Naive thymus-derived CD8-positive, alpha-beta T cell (primary cell): ENCODE data around the gene HES2. TPM values are rescaled to one million over a fixed set of nuclear protein-coding genes. Genes with fewer than 3 reads are reported as not detected.
A peak's percentile ranks its signal among the peaks of the same experiment; 100 is the strongest.
"Not testable (repeated sequence)": the region's sequence is repeated elsewhere in the genome, so short reads cannot be mapped to it uniquely, and the experiment has no call there.

Experiments used
- ATAC-seq, 2 donors: fragments of 150-1000 bp; cut with Tn5 transposase in 1 of 2; sonication (Bioruptor Pico), chemical (Tn5 transposase) in 1 of 2; 1 replicate in 1 of 2; 2 replicates in 1 of 2; pipeline ENCODE4 v1.10.0; 2021; ENCODE audit warnings: mild to moderate bottlenecking in 2 of 2, moderate library complexity in 2 of 2
- POLR2A ChIA-PET: fragments of 350-600 bp; sonication (Branson Sonifier 250); formaldehyde crosslinking; loops from one replicate; lab custom pipeline; 2021; ENCODE audit warnings: antibody characterized with exemption; lab: Charles Lee
- DNase-seq, 10 donors: peaks; one replicate each; pipeline versions ENCODE4 v3.0.0 to v3.0.0-alpha.2; 2020 to 2022
- H3K27ac Mint-ChIP-seq, 10 donors: one replicate each; pipeline ENCODE4 v1.8.0; 2020 to 2022; ENCODE audit warnings: mild to moderate bottlenecking in 10 of 10, mixed read lengths in 10 of 10, moderate library complexity in 4 of 10, inconsistent platforms in 1 of 10
- H3K27me3 Mint-ChIP-seq, 5 donors: one replicate each; pipeline ENCODE4 v1.8.0; 2021 to 2022; ENCODE audit warnings: mixed read lengths in 5 of 5
- H3K36me3 Mint-ChIP-seq, 3 donors: one replicate each; pipeline ENCODE4 v1.8.0; 2020 to 2022; ENCODE audit warnings: mixed read lengths in 3 of 3, mild to moderate bottlenecking in 2 of 3, inconsistent platforms in 1 of 3
- H3K4me1 Mint-ChIP-seq, 4 donors: one replicate each; pipeline ENCODE4 v1.8.0; 2021 to 2022; ENCODE audit warnings: mixed read lengths in 4 of 4
- H3K4me3 Mint-ChIP-seq, 10 donors: one replicate each; pipeline ENCODE4 v1.8.0; 2020 to 2022; ENCODE audit warnings: mild to moderate bottlenecking in 10 of 10, mixed read lengths in 10 of 10, moderate library complexity in 6 of 10, inconsistent platforms in 1 of 10
- H3K9me3 Mint-ChIP-seq, 9 donors: one replicate each; pipeline ENCODE4 v1.8.0; 2020 to 2022; ENCODE audit warnings: mixed read lengths in 9 of 9, mild to moderate bottlenecking in 3 of 9, inconsistent platforms in 1 of 9, moderate library complexity in 1 of 9
- polyA plus RNA-seq, 3 donors: library from polyadenylated mRNA; unstranded; fragments of 300-500 nt; fragmentation: Illumina TruSeq; gene quantifications; one replicate each; pipeline ENCODE4 v1.2.3, GENCODE V29; 2021
- total RNA-seq, 8 experiments: library from RNA in 2 of 8; stranded (reverse) in 2 of 8; gene quantifications; one replicate each; pipeline ENCODE4 v1.2.3 and lab custom pipeline; 2021 to 2026

HES2 gene
- total and polyA plus RNA-seq, 5 experiments from 2014 or later, result not detected

GRCh38 chr1:6431645-6432579 is 12.2 kb upstream of the HES2 start:
- not testable (repeated sequence) for DNase-seq, H3K9me3 Mint-ChIP-seq, H3K36me3 Mint-ChIP-seq, ATAC-seq, H3K4me3 Mint-ChIP-seq, H3K27ac Mint-ChIP-seq, H3K4me1 Mint-ChIP-seq
- H3K27me3 Mint-ChIP-seq, result peaks cover 2 to 24% (median 13%) of the 10 kb centered on the region in 5 donors
- POLR2A ChIA-PET, result interaction anchor here (0.7 to 0.9 kb wide), 2 partner anchors 9 to 64 kb away, joined by 5 to 6 read pairs; no protein-coding TSS in a partner anchor

- POLR2A ChIA-PET, H3K4me3 Mint-ChIP-seq, H3K27ac Mint-ChIP-seq, H3K36me3 Mint-ChIP-seq, H3K9me3 Mint-ChIP-seq, DNase-seq, H3K4me1 Mint-ChIP-seq, ATAC-seq: not testable (repeated sequence)
- H3K27me3 Mint-ChIP-seq, result peaks cover 2 to 27% (median 15%) of the 10 kb centered on the region in 5 donors
Measured at GRCh38 chr1:6429660-6430411, 10.1 kb upstream of the HES2 start.

GRCh38 chr1:6428453-6428852 is 8.7 kb upstream of the HES2 start:
- peaks cover 8 to 12% (median 9%) of the 10 kb centered on the region in 4 donors for H3K4me1 Mint-ChIP-seq
- H3K9me3 Mint-ChIP-seq, DNase-seq, H3K4me3 Mint-ChIP-seq, H3K36me3 Mint-ChIP-seq, POLR2A ChIA-PET, H3K27ac Mint-ChIP-seq, ATAC-seq: not testable (repeated sequence)
- H3K27me3 Mint-ChIP-seq, result peaks cover 0 to 36% (median 16%) of the 10 kb centered on the region in 5 donors

- Mint-ChIP-seq H3K4me3 (no peak overlapping the region), H3K27me3 (peaks cover under 1 to 42% (median 18%) of the 10 kb centered on the region in 5 donors), H3K36me3 (no peaks in the 10 kb centered on the region), H3K9me3 (no peaks in the 10 kb centered on the region), H3K27ac (peak overlapping the region in 1 of 10 donors; percentile 76), H3K4me1 (peaks cover 9 to 14% (median 10%) of the 10 kb centered on the region in 4 donors)
- DNase-seq (no peak), ATAC-seq (no peak)
- POLR2A ChIA-PET, result no interaction called here
Measured at GRCh38 chr1:6427441-6428390, 8.0 kb upstream of the HES2 start.

- H3K36me3 Mint-ChIP-seq, result no peaks in the 10 kb centered on the region
- H3K4me3 Mint-ChIP-seq, result peak overlapping the region in 1 of 10 donors; percentile 47
- no peaks in the 10 kb centered on the region for H3K9me3 Mint-ChIP-seq
- POLR2A ChIA-PET, result interaction anchor here (1.3 kb wide), 1 partner anchor 14 kb away, joined by 3 read pairs; no protein-coding TSS in a partner anchor
- DNase-seq, result no peak
- ATAC-seq, result no peak
- peaks cover 9 to 14% (median 10%) of the 10 kb centered on the region in 4 donors for H3K4me1 Mint-ChIP-seq
- H3K27me3 Mint-ChIP-seq, result peaks cover 2 to 48% (median 19%) of the 10 kb centered on the region in 5 donors
- no peak overlapping the region for H3K27ac Mint-ChIP-seq
Measured at GRCh38 chr1:6426972-6427350, 7.2 kb upstream of the HES2 start.

GRCh38 chr1:6426277-6426971 is 6.7 kb upstream of the HES2 start:
- Mint-ChIP-seq H3K27me3 (peaks cover 4 to 54% (median 24%) of the 10 kb centered on the region in 5 donors), H3K4me3 (peak overlapping the region in 2 of 10 donors; percentile 14 to 47), H3K27ac (no peak overlapping the region), H3K36me3 (no peaks in the 10 kb centered on the region), H3K4me1 (peaks cover 9 to 14% (median 10%) of the 10 kb centered on the region in 4 donors), H3K9me3 (no peaks in the 10 kb centered on the region)
- no peak for DNase-seq
- POLR2A ChIA-PET, result interaction anchor here (1.3 kb wide), 1 partner anchor 14 kb away, joined by 3 read pairs; no protein-coding TSS in a partner anchor
- no peak for ATAC-seq

- H3K36me3 Mint-ChIP-seq, result no peaks in the 10 kb centered on the region
- DNase-seq, result no peak
- POLR2A ChIA-PET, result interaction anchor here (1.3 kb wide), 1 partner anchor 15 kb away, joined by 3 read pairs; no protein-coding TSS in a partner anchor
- peak overlapping the region in 4 of 10 donors; percentile 19 to 50 (median 44) for H3K4me3 Mint-ChIP-seq
- H3K27ac Mint-ChIP-seq, result peak overlapping the region in 1 of 10 donors; percentile 62
- peaks cover 7 to 61% (median 26%) of the 10 kb centered on the region in 5 donors for H3K27me3 Mint-ChIP-seq
- ATAC-seq, result no peak
- no peaks in the 10 kb centered on the region for H3K9me3 Mint-ChIP-seq
- H3K4me1 Mint-ChIP-seq, result peaks cover 9 to 18% (median 14%) of the 10 kb centered on the region in 4 donors
Measured at GRCh38 chr1:6425658-6426057, 5.9 kb upstream of the HES2 start.

GRCh38 chr1:6424619-6425593 is 5.2 kb upstream of the HES2 start, which contains the start of gene ESPN:
Gene ESPN, plus strand, starts transcription at chr1:6424776. Its CDS starts 180 bp downstream, at chr1:6424956.
- H3K27me3 Mint-ChIP-seq, result peaks cover 7 to 68% (median 22%) of the 10 kb centered on the region in 5 donors
- peaks cover 9 to 20% (median 18%) of the 10 kb centered on the region in 4 donors for H3K4me1 Mint-ChIP-seq
- H3K36me3 Mint-ChIP-seq, result no peaks in the 10 kb centered on the region
- DNase-seq (peak in 1 of 10 donors; percentile 15), ATAC-seq (peak; percentile 21 to 37)
- H3K27ac Mint-ChIP-seq, result peak within 1 kb of the TSS in 2 of 10 donors; percentile 38 to 70
- POLR2A ChIA-PET, result interaction anchor here (0.8 kb wide), 2 partner anchors 41 to 68 kb away, joined by 3 read pairs; partner anchors contain the start of gene TNFRSF25
- H3K9me3 Mint-ChIP-seq, result no peaks in the 10 kb centered on the region
- peak within 1 kb of the TSS; percentile 52 to 81 (median 70) for H3K4me3 Mint-ChIP-seq

GRCh38 chr1:6424000-6424565 is 4.4 kb upstream of the HES2 start:
- H3K4me3 Mint-ChIP-seq, result peak overlapping the region; percentile 52 to 81 (median 70)
- peak; percentile 18 to 24 for ATAC-seq
- H3K27me3 Mint-ChIP-seq, result peaks cover 7 to 70% (median 22%) of the 10 kb centered on the region in 5 donors
- H3K36me3 Mint-ChIP-seq, result no peaks in the 10 kb centered on the region
- H3K27ac Mint-ChIP-seq, result peak overlapping the region in 2 of 10 donors; percentile 38 to 70
- H3K4me1 Mint-ChIP-seq, result peaks cover 9 to 22% (median 18%) of the 10 kb centered on the region in 4 donors
- POLR2A ChIA-PET, result interaction anchor here (1.4 kb wide), 1 partner anchor 35 kb away, joined by 3 read pairs; no protein-coding TSS in a partner anchor
- no peaks in the 10 kb centered on the region for H3K9me3 Mint-ChIP-seq
- no peak for DNase-seq
